ENCODE results near the gene STK10. TPM values are rescaled to one million over a fixed set of nuclear protein-coding genes. Genes with fewer than 3 reads are reported as not detected.

STK10 gene
- polyA plus RNA-seq, 1 donor (not counting 4 experiments of a cell fraction or from before 2014, with no cell fraction given): 19.8 TPM

DNA sequence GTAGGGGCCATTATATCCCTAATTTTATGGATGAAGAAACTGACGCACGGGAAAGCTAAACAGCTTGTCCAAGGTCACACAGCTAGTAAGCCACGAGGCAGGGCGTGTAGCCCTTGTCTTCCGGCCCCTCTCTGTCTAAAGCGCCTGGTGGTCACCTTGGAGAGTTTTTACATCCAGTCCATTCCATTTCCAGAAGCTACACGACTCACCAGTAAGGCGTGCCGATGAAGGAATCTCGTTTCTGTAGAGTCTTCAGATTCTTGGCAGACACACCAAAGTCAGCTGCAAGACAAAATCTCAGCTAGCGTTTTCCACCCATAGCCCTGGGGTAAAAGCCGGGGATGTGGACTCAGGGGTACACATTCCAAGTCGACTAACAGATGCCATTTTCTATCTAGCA, 80.5 kb downstream of the STK10 start:
- no peak overlapping the region for H2AFZ ChIP-seq (ENCODE audit: control insufficient read depth, low read length)
- peak overlapping the region; percentile 57 for H3K27ac ChIP-seq (ENCODE audit: control insufficient read depth, insufficient read depth, low read length)
- FAIRE-seq: peak; percentile 81
- peak overlapping the region; percentile 87 for H3K4me2 ChIP-seq (ENCODE audit: control insufficient read depth, extremely low read depth, insufficient read depth, low read depth, low read length)
- no peaks in the 10 kb centered on the region for H3K27me3 ChIP-seq (ENCODE audit: control insufficient read depth, extremely low read depth, insufficient read depth, low read length)
- peaks cover 2% of the 10 kb centered on the region for H3K79me2 ChIP-seq (ENCODE audit: control insufficient read depth, insufficient read depth, low read length)
- H3K9me1 ChIP-seq (ENCODE audit: control insufficient read depth, extremely low read depth, insufficient read depth, low read length): peaks cover 1% of the 10 kb centered on the region
- H3K9me3 ChIP-seq (ENCODE audit: control insufficient read depth, low read depth, low read length): no peaks in the 10 kb centered on the region
- H3K36me3 ChIP-seq (ENCODE audit: control insufficient read depth in 2 of 2, extremely low read depth in 1 of 2, insufficient read depth in 2 of 2, low read length in 2 of 2): peaks cover 5 to 11% of the 10 kb centered on the region in 2 experiments
- H3K9ac ChIP-seq (ENCODE audit: control insufficient read depth, extremely low read depth, insufficient read depth, low read length): peak overlapping the region; percentile 36
- peak overlapping the region in 2 of 3 experiments; percentile 35 to 56 for H3K4me3 ChIP-seq (ENCODE audit: control insufficient read depth in 2 of 3, extremely low read depth in 1 of 3, insufficient read depth in 2 of 3, low read depth in 1 of 3, low read length in 3 of 3)
- TF ChIP-seq, protein P1, sequence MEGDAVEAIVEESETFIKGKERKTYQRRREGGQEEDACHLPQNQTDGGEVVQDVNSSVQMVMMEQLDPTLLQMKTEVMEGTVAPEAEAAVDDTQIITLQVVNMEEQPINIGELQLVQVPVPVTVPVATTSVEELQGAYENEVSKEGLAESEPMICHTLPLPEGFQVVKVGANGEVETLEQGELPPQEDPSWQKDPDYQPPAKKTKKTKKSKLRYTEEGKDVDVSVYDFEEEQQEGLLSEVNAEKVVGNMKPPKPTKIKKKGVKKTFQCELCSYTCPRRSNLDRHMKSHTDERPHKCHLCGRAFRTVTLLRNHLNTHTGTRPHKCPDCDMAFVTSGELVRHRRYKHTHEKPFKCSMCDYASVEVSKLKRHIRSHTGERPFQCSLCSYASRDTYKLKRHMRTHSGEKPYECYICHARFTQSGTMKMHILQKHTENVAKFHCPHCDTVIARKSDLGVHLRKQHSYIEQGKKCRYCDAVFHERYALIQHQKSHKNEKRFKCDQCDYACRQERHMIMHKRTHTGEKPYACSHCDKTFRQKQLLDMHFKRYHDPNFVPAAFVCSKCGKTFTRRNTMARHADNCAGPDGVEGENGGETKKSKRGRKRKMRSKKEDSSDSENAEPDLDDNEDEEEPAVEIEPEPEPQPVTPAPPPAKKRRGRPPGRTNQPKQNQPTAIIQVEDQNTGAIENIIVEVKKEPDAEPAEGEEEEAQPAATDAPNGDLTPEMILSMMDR (optimal IDR thresholded peaks at IDR 0.05 in 1 of 3, IDR thresholded peaks at IDR 0.05 in 1 of 3, conservative IDR thresholded peaks at IDR 0.05 in 1 of 3; ENCODE audit: extremely low read depth in 1 of 3, insufficient read depth in 2 of 3, low read length in 3 of 3): no peak
- no peaks in the 10 kb centered on the region for H4K20me1 ChIP-seq (ENCODE audit: control insufficient read depth, extremely low read depth, insufficient read depth, low read length)
- dilution Hi-C loops (cut with MboI; ENCODE audit: extremely low pct_ligation_motif_present, low sequenced_read_pairs): no loop called here
- H3K4me1 ChIP-seq (ENCODE audit: control insufficient read depth, extremely low read depth, insufficient read depth, low read length): peaks cover 58% of the 10 kb centered on the region
- no peak for DNase-seq (ENCODE audit: low read depth, low spot score)

DNA sequence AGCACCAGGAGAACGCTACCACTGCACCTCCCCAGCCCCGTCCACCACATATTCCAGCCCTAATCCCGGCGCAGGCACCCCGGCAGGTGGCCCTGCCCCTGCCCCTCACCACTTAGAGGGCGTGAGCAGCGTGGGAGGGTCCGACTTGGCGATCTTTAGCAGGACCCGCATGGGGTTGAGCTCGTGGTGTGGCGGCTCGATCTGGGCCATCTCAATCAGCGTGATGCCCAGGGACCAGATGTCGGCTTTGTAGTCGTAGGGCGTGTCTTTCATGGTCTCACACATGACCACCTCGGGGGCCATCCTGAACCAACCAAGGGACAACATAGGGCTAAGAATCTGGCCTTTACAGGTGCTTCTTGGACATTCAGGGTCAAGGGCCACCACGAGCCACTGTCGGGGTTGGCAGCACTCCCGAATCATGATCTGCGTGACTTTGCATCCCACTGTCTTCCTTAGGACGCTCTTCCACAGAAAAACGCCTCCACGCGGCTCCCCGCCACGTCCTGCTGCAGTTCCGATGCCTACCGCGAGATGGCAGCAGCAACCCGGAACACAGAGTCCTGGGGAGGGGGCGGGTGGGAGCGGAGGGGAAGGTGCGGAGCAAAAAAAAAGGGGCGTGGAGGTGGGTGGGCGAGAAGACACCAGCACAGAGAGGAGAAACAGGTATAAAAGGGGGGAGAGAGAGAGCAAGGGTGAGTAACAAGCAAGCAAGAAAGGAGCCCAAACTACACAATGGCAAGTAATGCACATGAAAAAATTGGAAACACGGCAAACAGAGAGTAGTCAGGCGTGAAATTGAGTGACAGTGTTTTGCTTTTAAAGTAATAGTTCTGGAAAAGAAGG, 81.3 kb downstream of the STK10 start:
- DNase-seq (ENCODE audit: low read depth, low spot score): no peak
- TF ChIP-seq, protein P1 (optimal IDR thresholded peaks at IDR 0.05 in 1 of 3, IDR thresholded peaks at IDR 0.05 in 1 of 3, conservative IDR thresholded peaks at IDR 0.05 in 1 of 3; ENCODE audit: extremely low read depth in 1 of 3, insufficient read depth in 2 of 3, low read length in 3 of 3): peak in 2 of 3 experiments; percentile 80 to 96
- TF ChIP-seq EZH2 (IDR thresholded peaks at IDR 0.05; ENCODE audit: low read length): no peak
- H3K4me2 ChIP-seq (ENCODE audit: control insufficient read depth, extremely low read depth, insufficient read depth, low read depth, low read length): peak overlapping the region; percentile 87
- peaks cover 3% of the 10 kb centered on the region for H3K79me2 ChIP-seq (ENCODE audit: control insufficient read depth, insufficient read depth, low read length)
- H3K9me3 ChIP-seq (ENCODE audit: control insufficient read depth, low read depth, low read length): no peaks in the 10 kb centered on the region
- peaks cover 12 to 18% of the 10 kb centered on the region in 2 experiments for H3K36me3 ChIP-seq (ENCODE audit: control insufficient read depth in 2 of 2, extremely low read depth in 1 of 2, insufficient read depth in 2 of 2, low read length in 2 of 2)
- H3K27me3 ChIP-seq (ENCODE audit: control insufficient read depth, extremely low read depth, insufficient read depth, low read length): no peaks in the 10 kb centered on the region
- FAIRE-seq: no peak
- H3K9ac ChIP-seq (ENCODE audit: control insufficient read depth, extremely low read depth, insufficient read depth, low read length): peak overlapping the region; percentile 36
- H2AFZ ChIP-seq (ENCODE audit: control insufficient read depth, low read length): no peak overlapping the region
- peaks cover 3% of the 10 kb centered on the region for H3K9me1 ChIP-seq (ENCODE audit: control insufficient read depth, extremely low read depth, insufficient read depth, low read length)
- no peaks in the 10 kb centered on the region for H4K20me1 ChIP-seq (ENCODE audit: control insufficient read depth, extremely low read depth, insufficient read depth, low read length)
- peaks cover 60% of the 10 kb centered on the region for H3K4me1 ChIP-seq (ENCODE audit: control insufficient read depth, extremely low read depth, insufficient read depth, low read length)
- dilution Hi-C loops (cut with MboI; ENCODE audit: extremely low pct_ligation_motif_present, low sequenced_read_pairs): no loop called here
- peak overlapping the region; percentile 57 for H3K27ac ChIP-seq (ENCODE audit: control insufficient read depth, insufficient read depth, low read length)
- peak overlapping the region in 1 of 3 experiments; percentile 56 for H3K4me3 ChIP-seq (ENCODE audit: control insufficient read depth in 2 of 3, extremely low read depth in 1 of 3, insufficient read depth in 2 of 3, low read depth in 1 of 3, low read length in 3 of 3)
